ENCODE measurements around the gene CHRNB2. TPM values are rescaled to one million over a fixed set of nuclear protein-coding genes. Genes with fewer than 3 reads are reported as not detected.

CHRNB2 gene
- total RNA-seq, 4 donors from 2014 or later, result not detected

GRCh38 chr1:154547105-154547732 is 20.4 kb upstream of the CHRNB2 start:
- intact Hi-C loops (cut with DNase I; ENCODE audit: low total_unique reads), result no loop called here
- H3K27ac ChIP-seq, result no peak overlapping the region
- DNase-seq (no peak), ATAC-seq (no peak)
- H3K27me3 ChIP-seq, result no peaks in the 10 kb centered on the region
- no peak overlapping the region for H3K4me3 ChIP-seq
- peaks cover 0 to 37% of the 10 kb centered on the region in 2 donors for H3K36me3 ChIP-seq
- H3K9me3 ChIP-seq, result no peaks in the 10 kb centered on the region
- in situ Hi-C loops (cut with MboI; ENCODE audit: low sequenced_read_pairs in 4 of 4), result loop anchor here in 3 of 4 donors (10.0 kb wide), 1 partner anchor 62 kb away; no protein-coding TSS in a partner anchor
- H3K4me1 ChIP-seq, result no peaks in the 10 kb centered on the region
- TF ChIP-seq CTCF (IDR thresholded peaks at IDR 0.05 in 4 of 5, conservative IDR thresholded peaks at IDR 0.05 in 1 of 5) (no peak), POLR2A (IDR thresholded peaks at IDR 0.05) (no peak)

GRCh38 chr1:154548028-154548427 is 19.6 kb upstream of the CHRNB2 start:
- Histone ChIP-seq H3K4me3 (no peak overlapping the region), H3K9me3 (no peaks in the 10 kb centered on the region), H3K4me1 (peaks cover 2% of the 10 kb centered on the region in 2 donors), H3K36me3 (peaks cover 0 to 45% of the 10 kb centered on the region in 2 donors), H3K27me3 (no peaks in the 10 kb centered on the region), H3K27ac (no peak overlapping the region)
- no peak for TF ChIP-seq CTCF (IDR thresholded peaks at IDR 0.05 in 4 of 5, conservative IDR thresholded peaks at IDR 0.05 in 1 of 5)
- no peak for TF ChIP-seq POLR2A (IDR thresholded peaks at IDR 0.05)
- ATAC-seq (no peak), DNase-seq (no peak)
- in situ Hi-C loops (cut with MboI; ENCODE audit: low sequenced_read_pairs in 4 of 4), result loop anchor here in 3 of 4 donors (10.0 kb wide), 1 partner anchor 63 kb away; no protein-coding TSS in a partner anchor
- intact Hi-C loops (cut with DNase I; ENCODE audit: low total_unique reads), result no loop called here

- H3K4me3 ChIP-seq, result no peak overlapping the region
- no peak overlapping the region for H3K27ac ChIP-seq
- no peaks in the 10 kb centered on the region for H3K9me3 ChIP-seq
- intact Hi-C loops (cut with DNase I; ENCODE audit: low total_unique reads), result no loop called here
- TF ChIP-seq CTCF (IDR thresholded peaks at IDR 0.05 in 4 of 5, conservative IDR thresholded peaks at IDR 0.05 in 1 of 5) (no peak), POLR2A (IDR thresholded peaks at IDR 0.05) (no peak)
- peaks cover 15% of the 10 kb centered on the region in 2 donors for H3K4me1 ChIP-seq
- in situ Hi-C loops (cut with MboI; ENCODE audit: low sequenced_read_pairs in 4 of 4), result loop anchor here in 3 of 4 donors (10.0 kb wide), 1 partner anchor 64 kb away; no protein-coding TSS in a partner anchor
- ATAC-seq, result no peak
- no peaks in the 10 kb centered on the region for H3K27me3 ChIP-seq
- H3K36me3 ChIP-seq, result peaks cover 0 to 58% of the 10 kb centered on the region in 2 donors
- DNase-seq, result no peak
Observed at GRCh38 chr1:154549202-154549770, 18.3 kb upstream of the CHRNB2 start.

GRCh38 chr1:154550070-154550469 is 17.5 kb upstream of the CHRNB2 start:
- DNase-seq (no peak), ATAC-seq (no peak)
- peaks cover 16 to 17% of the 10 kb centered on the region in 2 donors for H3K4me1 ChIP-seq
- H3K36me3 ChIP-seq, result peaks cover 0 to 66% of the 10 kb centered on the region in 2 donors
- no peak overlapping the region for H3K4me3 ChIP-seq
- TF ChIP-seq POLR2A (IDR thresholded peaks at IDR 0.05) (no peak), CTCF (IDR thresholded peaks at IDR 0.05 in 4 of 5, conservative IDR thresholded peaks at IDR 0.05 in 1 of 5) (no peak)
- intact Hi-C loops (cut with DNase I; ENCODE audit: low total_unique reads), result loop anchor here (10.0 kb wide), 1 partner anchor 355 kb away; the partner anchor contains the start of gene TPM3
- H3K27me3 ChIP-seq, result no peaks in the 10 kb centered on the region
- no peak overlapping the region for H3K27ac ChIP-seq
- no peaks in the 10 kb centered on the region for H3K9me3 ChIP-seq
- in situ Hi-C loops (cut with MboI; ENCODE audit: low sequenced_read_pairs in 4 of 4), result loop anchor here in 2 of 4 donors (5.0 to 25.0 kb wide), 2 partner anchors 68 to 212 kb away; no protein-coding TSS in a partner anchor

Data from gastrocnemius medialis (tissue), 4 donors.